Glutamatergic neuron (in vitro differentiated cells): ENCODE measurements around the gene TP53AIP1. TPM values are rescaled to one million over a fixed set of nuclear protein-coding genes. Genes with fewer than 3 reads are reported as not detected.

ENCODE experiments used
- DNase-seq: peaks from one replicate; pipeline ENCODE4 v3.0.0; 2022
- H3K27ac Mint-ChIP-seq: one replicate; pipeline ENCODE4 v1.8.0; 2020; ENCODE audit warnings: mild to moderate bottlenecking, mixed read lengths, inconsistent platforms; ENCODE audit not compliant: unreplicated experiment
- H3K27me3 Mint-ChIP-seq: one replicate; pipeline ENCODE4 v1.8.0; 2020; ENCODE audit warnings: mild to moderate bottlenecking, moderate library complexity, mixed read lengths, inconsistent platforms; ENCODE audit not compliant: unreplicated experiment
- H3K36me3 Mint-ChIP-seq: one replicate; pipeline ENCODE4 v1.8.0; 2020; ENCODE audit warnings: mild to moderate bottlenecking, mixed read lengths, inconsistent platforms; ENCODE audit not compliant: unreplicated experiment
- H3K4me1 Mint-ChIP-seq: one replicate; pipeline ENCODE4 v1.8.0; 2020; ENCODE audit warnings: mild to moderate bottlenecking, low read depth, mixed read lengths, inconsistent platforms; ENCODE audit not compliant: unreplicated experiment
- H3K4me3 Mint-ChIP-seq: one replicate; pipeline ENCODE4 v1.8.0; 2020; ENCODE audit warnings: mild to moderate bottlenecking, mixed read lengths, inconsistent platforms; ENCODE audit not compliant: unreplicated experiment
- H3K9me3 Mint-ChIP-seq: one replicate; pipeline ENCODE4 v1.8.0; 2020; ENCODE audit warnings: mild to moderate bottlenecking, moderate library complexity, mixed read lengths, inconsistent platforms; ENCODE audit not compliant: unreplicated experiment
- long read RNA-seq: library from polyadenylated mRNA; unstranded; transcript quantifications from one replicate; pipeline ENCODE4 v2.0.0, GENCODE V29; 2020; ENCODE audit not compliant: unreplicated experiment
- total RNA-seq: library from RNA; stranded (reverse); fragmentation: NEBNext Ultra II Directional; extraction: Animal tissue kit (Norgen Biotek cat#: 25700); gene quantifications from one replicate; pipeline ENCODE4 v1.2.1, GENCODE V29; 2021; ENCODE audit not compliant: unreplicated experiment
- TF ChIP-seq, protein P1 (sequence below): fragments of 200-600 bp; sonication (generic); IDR thresholded peaks from one replicate; pipeline ENCODE4 v1.5.0; 2021; ENCODE audit not compliant: partially characterized antibody, unreplicated experiment

Gene TP53AIP1, protein sequence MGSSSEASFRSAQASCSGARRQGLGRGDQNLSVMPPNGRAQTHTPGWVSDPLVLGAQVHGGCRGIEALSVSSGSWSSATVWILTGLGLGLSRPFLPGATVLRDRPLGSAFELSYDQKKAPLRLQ
- total RNA-seq = 0.34 TPM
- long read RNA-seq = 0 reads

DNA sequence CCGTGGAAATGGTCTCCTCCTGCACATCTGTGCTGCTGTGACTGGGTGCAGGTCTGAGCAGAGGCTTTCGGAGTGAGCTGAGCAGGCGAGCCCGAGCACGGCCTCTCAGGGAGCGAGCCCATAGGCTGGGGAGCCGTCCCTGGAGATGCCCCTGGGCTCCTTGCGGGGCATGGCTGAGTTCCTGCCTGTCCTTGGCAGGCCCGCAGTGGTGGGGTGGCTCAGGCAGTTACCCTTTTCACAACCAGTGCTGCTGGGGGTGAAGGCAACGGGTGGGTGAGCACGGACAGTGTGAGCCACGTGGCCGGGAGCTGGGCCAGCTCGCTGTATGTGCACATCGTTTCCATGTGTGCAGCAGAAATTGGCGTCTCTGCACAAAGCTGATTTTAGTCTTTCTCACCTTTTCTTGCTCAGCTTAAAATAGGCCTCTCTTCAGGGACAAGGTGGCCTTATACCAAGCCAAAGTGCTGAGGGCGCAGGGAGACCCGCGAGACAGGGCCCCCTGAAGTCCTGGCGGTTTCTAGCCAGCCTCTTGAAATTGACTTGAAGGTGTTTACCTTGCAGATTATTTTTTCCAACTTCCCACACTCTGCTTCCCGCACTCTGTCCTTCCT, at the start of gene TP53AIP1:
TP53AIP1 (minus strand) TSS at position 55 of the 611 bp plus-strand sequence. CDS start 5,053 bp downstream, outside the sequence.
- H3K4me1 Mint-ChIP-seq = peaks cover 20% of the 10 kb centered on the region
- no peaks in the 10 kb centered on the region for H3K36me3 Mint-ChIP-seq
- no peak for DNase-seq
- H3K27ac Mint-ChIP-seq = no peak within 1 kb of the TSS
- no peaks in the 10 kb centered on the region for H3K9me3 Mint-ChIP-seq
- TF ChIP-seq, protein P1, sequence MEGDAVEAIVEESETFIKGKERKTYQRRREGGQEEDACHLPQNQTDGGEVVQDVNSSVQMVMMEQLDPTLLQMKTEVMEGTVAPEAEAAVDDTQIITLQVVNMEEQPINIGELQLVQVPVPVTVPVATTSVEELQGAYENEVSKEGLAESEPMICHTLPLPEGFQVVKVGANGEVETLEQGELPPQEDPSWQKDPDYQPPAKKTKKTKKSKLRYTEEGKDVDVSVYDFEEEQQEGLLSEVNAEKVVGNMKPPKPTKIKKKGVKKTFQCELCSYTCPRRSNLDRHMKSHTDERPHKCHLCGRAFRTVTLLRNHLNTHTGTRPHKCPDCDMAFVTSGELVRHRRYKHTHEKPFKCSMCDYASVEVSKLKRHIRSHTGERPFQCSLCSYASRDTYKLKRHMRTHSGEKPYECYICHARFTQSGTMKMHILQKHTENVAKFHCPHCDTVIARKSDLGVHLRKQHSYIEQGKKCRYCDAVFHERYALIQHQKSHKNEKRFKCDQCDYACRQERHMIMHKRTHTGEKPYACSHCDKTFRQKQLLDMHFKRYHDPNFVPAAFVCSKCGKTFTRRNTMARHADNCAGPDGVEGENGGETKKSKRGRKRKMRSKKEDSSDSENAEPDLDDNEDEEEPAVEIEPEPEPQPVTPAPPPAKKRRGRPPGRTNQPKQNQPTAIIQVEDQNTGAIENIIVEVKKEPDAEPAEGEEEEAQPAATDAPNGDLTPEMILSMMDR = no peak
- no peak within 1 kb of the TSS for H3K4me3 Mint-ChIP-seq
- H3K27me3 Mint-ChIP-seq = peaks cover 3% of the 10 kb centered on the region

DNA sequence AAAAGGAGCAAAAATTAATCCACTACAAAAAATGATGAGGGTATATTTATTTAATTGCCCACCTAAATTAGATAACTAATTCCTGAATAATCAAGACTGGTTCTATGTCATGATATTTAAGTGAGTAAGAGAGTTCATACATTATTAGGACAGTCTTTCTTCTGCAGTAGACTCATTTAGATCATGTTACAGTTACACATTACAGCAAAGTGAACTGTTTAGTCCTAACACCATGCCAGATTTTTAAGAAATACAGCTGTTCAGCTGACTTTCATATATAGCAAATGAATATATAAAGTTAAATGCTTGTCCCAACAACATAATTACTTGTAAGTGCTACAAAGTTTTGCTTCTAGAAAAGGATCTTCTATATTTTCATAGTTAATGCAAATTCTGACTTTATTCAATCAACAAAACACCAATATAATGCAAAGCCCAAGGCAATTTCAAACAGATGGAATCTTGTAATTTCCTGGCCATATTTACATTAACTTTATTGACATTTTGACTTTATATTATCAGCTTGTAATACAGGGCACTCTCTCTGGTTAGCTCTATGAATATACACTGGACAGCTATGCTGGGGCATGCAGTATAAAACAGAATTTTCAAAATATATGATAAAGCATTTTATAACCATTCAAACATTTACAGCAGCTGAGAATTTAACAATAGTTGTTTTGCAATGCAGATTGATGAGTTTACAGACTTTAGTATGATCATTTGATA, 45.7 kb upstream of the TP53AIP1 start:
- no peak overlapping the region for H3K4me3 Mint-ChIP-seq
- peaks cover 2% of the 10 kb centered on the region for H3K27me3 Mint-ChIP-seq
- H3K9me3 Mint-ChIP-seq = peaks cover 1% of the 10 kb centered on the region
- H3K27ac Mint-ChIP-seq = no peak overlapping the region
- TF ChIP-seq, protein P1 = no peak
- no peaks in the 10 kb centered on the region for H3K4me1 Mint-ChIP-seq
- no peak for DNase-seq
- no peaks in the 10 kb centered on the region for H3K36me3 Mint-ChIP-seq

DNA sequence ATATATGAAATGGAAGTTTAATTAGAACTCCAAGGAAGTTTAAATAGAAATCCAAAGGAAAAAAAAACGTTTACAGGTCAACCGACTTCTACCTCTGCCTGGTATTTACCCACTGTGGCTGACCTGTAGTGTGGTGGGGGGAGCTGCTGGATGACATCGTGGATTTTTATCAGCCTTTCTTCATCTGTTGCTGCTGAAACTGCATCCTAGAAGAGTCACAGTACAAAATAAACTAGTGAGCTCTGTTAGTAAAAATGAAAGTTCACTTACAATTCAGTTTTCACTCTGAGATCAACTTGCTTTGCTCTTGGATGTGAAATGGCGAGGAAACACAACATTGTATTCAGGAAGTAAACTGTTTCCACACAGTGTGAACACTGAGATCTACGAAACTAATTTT, 43.2 kb upstream of the TP53AIP1 start:
- Mint-ChIP-seq H3K4me3 (no peak overlapping the region), H3K9me3 (peaks cover 1% of the 10 kb centered on the region), H3K36me3 (no peaks in the 10 kb centered on the region), H3K4me1 (no peaks in the 10 kb centered on the region), H3K27ac (no peak overlapping the region), H3K27me3 (no peaks in the 10 kb centered on the region)
- no peak for DNase-seq
- TF ChIP-seq, protein P1 = no peak

DNA sequence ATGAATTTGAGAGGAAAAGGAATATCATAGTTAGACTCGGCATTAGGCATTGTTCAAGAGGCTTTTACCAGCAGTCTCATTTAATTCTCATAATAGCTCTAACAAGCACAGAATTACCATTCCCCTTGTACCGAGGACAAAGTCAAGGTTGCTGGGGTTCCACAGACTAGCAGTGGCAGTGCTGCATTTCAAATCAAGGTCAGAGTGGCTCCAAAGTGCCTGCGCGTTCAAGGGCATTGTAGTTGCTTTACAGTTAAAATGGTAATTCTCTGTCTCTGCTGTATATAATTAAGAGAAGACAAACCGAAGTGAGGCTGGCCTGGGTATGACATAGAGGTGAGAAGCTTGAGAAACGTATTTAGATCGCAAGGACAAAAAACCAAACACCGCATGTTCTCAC, 40.4 kb upstream of the TP53AIP1 start:
- Mint-ChIP-seq H3K4me1 (no peaks in the 10 kb centered on the region), H3K36me3 (no peaks in the 10 kb centered on the region), H3K9me3 (peaks cover 1% of the 10 kb centered on the region), H3K4me3 (no peak overlapping the region), H3K27ac (no peak overlapping the region), H3K27me3 (no peaks in the 10 kb centered on the region)
- DNase-seq = no peak
- TF ChIP-seq, protein P1 = no peak

DNA sequence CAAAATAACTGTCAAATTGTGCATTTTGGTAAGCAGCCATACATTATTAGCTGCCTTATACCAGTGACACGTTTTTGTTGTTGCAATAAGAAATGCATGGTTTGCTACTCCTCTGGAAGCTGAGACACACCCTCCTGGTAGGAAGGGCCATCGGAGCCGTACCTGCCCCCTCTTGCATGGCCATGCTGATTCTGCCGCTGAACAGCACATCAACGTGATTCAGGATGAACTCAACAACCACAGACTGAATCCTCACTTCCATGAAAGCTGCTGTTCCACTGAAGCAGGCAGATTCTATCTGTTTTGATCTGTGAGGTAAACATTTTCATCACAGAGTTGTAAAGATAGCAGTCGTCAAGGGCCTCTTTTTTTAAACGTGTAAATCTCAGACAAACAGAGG, 38.6 kb upstream of the TP53AIP1 start:
- Mint-ChIP-seq H3K27me3 (peaks cover 2% of the 10 kb centered on the region), H3K36me3 (peaks cover 5% of the 10 kb centered on the region), H3K27ac (no peak overlapping the region), H3K4me1 (no peaks in the 10 kb centered on the region), H3K4me3 (no peak overlapping the region), H3K9me3 (peaks cover 1% of the 10 kb centered on the region)
- TF ChIP-seq, protein P1 = no peak
- no peak for DNase-seq
